ENCODE measurements around the gene ZNF724.
"Not testable (repeated sequence)": the region's sequence is repeated elsewhere in the genome, so short reads cannot be mapped to it uniquely, and the experiment has no call there.

ZNF724 gene

DNA sequence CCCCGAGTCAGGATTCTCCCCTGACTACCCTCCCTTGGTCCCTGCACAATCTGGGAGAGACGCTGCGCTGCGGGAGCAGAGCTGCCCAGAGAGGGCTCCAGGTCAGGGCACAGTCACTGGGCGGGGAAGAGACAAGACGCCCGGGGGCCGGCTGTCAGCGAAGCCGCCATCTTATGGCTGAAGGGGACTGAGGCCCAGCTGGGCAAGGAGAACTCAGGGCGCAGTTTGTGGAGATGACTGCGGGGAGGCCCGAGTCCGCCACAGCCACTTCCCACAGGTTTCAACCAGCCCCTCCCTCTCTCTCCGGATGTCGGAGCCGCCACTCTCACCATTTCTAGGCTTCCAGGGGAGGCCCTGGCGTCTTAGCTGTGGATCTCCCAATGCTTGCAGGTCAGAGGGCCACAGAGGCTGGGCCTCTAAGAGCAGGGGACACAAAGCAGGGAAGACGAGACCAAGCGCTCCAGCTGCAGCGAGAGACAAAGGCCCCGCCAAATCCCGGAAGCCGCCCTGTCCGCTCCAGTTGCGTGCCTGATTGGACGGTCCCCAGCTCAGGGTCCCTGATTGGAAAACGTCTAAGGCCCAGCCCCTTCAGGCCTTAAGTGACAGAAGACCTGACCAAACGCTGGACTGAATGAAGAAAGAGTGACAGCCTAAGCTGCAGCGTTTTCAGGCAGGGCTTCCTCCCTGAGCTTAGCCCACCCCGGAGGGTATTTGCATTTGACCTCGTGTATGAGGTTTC, at the start of gene ZNF724:
TSS of gene ZNF724 (minus strand) at position 484 of the 739 bp plus-strand sequence. CDS start at position 332, 152 bp downstream.
- DNase-seq = peak; percentile 91

DNA sequence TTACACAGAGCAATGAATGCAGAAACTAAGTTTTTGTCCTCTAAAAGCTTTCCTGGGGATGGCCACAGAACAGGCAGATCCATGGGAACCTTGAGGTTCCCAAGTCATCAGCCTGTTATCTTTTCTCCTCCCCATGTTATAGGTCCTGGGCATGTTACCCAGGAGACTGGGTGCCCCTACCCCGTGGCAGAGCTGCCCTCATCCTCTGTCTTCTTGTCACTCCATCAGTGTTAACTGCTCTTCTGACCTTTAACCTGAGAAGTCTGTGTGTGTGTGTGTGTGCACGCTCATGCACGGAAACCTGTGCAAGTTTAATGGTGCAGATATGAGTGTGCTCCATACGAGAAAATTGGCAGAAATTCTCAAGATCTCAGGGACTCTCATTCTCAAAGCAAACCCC, 43.9 kb upstream of the ZNF724 start:
- DNase-seq = no peak

DNA sequence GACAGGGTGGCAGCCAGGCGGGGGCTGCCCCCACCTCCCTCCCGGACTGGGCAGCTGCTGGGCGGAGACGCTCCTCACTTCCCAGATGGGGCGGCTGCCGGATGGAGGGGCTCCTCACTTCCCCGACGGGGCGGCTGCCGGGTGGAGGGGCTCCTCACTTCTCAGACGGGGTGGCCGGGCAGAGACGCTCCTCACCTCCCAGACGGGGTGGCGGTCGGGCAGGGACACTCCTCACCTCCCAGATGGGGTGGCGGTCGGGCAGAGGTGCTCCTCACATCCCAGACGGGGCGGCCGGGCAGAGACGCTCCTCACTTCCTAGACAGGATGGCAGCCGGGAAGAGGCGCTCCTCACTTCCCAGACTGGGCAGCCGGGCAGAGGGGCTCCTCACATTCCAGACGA, 39.8 kb upstream of the ZNF724 start:
- not testable (repeated sequence) for DNase-seq

DNA sequence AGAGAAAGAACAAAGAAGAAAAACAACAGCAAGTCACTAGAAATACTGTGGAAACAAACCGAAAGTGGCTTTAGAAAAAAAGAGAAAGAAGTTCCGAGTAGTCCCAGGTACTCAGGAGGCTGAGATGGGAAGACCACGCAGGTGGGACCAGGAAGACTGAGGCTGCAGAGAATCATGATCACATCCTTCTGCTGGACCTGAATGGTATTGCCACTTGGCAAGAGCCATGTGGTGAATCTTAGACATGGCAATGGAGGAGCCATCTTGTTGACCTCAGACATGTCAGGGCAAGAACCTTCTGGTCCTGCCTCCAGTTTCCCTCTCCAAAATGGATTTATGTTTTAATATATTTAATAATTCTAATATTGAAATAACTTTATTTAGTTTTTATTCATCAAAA, 37.4 kb upstream of the ZNF724 start:
- DNase-seq = no peak

DNA sequence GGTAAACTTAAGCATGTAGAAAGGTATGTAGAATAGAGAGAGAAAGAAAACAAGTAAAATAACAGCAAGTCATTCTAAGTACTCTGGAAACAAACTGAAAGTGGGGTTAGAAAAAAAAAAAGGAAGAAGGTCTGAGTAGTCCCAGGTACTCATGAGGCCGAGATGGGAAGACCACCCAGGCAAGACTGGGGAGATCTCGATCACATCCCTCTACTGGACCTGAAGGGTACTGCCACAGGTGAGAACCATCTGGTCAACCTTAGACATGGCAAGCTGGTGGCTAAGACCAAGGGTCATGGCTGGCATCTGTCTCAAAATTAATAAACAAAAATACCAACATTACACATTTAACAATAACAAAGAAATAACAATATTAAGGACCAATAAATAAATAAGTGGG, 36.3 kb upstream of the ZNF724 start:
- peak; percentile 31 for DNase-seq

DNA sequence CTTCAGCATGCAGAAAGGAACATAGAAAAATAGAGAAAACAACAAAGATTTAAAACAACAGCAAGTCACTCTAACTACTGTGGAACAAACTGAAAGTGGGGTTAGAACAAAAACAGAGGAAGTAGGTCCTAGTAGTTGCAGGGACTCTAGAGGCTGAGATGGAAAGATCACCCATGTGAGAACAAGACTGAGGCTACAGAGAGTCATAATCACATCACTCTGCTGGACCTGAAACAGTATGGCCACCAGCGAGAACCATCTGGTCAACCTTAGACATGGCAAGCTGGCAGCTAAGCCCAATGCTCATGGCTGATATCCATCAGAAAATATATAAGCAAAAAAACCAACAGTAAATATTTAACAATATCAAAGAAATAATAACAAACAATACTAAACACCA, 35.8 kb upstream of the ZNF724 start:
- no peak for DNase-seq

DNA sequence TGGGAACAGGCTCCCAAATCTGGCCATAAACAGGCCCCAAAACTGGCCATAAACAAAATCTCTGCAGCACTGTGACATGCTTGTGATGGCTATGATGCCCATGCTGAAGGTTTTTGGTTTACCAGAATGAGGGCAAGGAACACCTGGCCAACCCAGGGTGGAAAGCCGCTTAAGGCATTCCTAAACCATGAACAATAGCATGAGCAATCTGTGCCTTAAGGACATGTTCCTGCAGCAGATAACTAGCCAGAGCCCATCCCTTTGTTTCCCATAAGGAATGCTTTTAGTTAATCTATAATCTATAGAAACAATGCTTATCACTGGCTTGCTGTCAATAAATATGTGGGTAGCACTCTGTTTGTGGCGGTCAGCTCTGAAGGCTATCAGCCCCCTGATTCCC, 35.1 kb upstream of the ZNF724 start:
- not testable (repeated sequence) for DNase-seq

DNA sequence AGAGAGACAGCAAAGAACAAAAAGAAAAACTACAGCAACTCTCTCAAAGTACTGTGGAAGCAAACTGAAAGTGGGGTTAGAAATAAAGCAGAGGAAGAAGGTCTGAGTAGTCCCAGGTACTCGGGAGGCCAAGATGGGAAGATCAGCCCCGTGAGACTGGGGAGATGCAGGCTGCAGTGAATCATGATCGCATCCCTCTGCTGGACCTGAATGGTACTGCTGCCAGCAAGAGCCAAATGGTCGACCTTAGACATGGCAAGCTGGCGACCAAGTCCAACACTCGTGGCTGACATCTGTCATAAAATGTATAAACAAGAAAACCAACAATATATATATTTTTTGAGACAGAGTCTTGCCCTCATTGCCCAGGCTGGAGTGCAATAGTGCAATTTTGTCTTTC, 33.7 kb upstream of the ZNF724 start:
- DNase-seq = peak; percentile 70

DNA sequence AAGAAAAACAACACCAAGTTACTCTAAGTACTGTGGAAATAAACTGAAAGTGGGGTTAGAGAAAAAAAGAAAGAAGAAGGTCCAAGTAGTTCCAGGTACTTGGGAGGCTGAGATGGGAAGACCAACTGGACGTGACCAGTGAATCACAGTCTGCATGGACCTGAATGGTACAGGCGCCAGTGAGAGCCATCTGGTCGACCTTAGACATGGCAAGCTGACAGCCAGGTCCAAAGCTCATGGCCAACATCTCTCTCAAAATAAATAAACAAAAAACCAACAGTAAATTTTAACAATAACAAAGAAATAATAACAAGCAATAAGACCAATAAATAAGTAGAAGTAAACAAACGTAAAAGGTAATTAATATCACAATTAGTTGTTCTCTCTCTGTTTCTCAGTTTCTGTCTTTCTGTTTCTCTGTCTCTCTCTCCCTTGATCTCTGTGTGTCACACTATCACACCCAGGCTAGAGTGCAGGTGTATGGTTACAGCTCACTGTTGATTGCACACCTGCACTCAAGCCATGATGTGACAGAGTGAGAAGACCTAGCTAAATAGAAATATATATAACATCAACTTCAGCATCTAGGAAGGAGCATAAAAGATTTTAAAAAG, 31.6 kb upstream of the ZNF724 start:
- no peak for DNase-seq

DNA sequence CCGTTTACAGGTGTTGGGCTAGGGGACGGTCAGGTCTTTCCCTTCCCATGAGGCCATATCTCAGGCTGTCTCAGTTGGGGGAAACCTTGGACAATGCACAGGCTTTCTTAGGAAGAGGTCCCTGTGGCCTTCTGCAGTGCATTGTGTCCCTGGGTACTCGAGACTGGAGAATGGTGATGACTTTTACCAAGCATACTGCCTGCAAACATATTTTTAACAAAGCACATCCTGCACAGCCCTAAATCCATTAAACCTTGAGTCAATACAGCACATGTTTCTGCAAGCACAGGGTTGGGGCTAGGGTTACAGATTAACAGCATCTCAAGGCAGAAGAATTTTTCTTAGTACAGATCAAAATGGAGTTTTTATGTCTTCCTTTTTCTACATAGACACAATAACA, 27.9 kb upstream of the ZNF724 start:
- not testable (repeated sequence) for DNase-seq

DNA sequence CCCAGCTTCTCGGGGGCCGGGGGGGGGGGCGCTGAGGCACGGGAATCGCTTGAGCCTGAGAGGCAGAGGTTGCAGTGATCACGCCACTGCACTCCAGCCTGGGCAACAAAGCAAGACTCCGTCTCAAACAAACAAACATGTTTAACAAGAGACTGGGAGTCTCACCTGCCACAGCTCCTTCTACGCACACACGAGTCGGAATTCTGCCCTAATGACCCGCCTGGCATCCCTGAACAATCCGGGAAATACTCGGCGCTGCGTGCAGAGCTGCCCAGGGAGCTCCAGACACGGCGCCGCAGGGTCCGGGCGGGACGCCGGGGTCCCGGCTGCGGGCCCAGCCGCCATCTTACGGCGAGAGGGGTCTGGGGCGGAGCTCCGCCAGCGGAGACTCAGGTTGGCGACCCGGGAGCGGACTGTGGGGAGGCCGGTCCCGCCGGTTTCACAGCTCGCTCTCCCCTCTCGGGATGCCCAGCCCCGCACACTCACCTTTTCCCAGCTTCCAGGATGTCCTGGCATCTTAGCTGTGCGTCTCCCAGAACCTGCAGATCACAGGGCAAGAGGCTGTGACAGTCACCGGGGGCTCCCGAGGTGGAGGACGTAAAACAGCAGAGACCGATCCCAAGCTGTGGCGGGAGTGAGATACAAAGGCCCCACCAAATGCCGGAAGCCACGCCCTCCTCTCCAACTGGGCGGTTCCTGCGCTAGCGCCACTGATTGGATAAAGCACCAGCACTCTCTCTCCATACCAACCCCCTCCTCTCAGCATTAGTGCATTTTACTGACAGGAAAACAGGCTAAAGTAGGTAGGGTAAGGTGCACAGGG, 23.6 kb upstream of the ZNF724 start:
- peak; percentile 92 for DNase-seq

DNA sequence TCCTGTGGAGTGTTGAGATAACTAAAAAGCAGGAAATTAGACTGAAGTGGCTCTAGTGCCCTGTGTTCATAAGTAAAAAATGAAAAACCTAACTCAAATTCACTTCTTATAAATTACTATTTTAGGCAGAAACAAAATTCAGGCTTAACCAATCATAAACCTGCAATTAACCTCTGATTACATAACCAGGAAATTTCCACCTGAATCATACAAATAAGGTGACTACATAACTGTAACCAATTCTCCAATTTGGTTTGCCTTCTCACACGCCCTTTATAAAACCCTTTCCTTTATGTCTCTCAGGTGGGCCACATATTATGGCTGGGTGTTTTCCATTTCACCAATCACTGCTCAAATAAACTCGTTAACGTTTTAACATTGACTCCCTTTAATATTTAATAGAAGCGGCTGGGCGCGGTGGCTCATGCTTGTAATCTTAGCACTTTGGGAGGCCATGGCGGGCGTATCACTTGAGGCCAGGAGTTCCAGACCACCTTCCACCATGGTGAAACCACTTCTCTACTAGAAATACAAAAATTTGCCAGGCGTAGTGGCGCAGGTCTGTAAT, 22.9 kb upstream of the ZNF724 start:
- peak; percentile 23 for DNase-seq

DNA sequence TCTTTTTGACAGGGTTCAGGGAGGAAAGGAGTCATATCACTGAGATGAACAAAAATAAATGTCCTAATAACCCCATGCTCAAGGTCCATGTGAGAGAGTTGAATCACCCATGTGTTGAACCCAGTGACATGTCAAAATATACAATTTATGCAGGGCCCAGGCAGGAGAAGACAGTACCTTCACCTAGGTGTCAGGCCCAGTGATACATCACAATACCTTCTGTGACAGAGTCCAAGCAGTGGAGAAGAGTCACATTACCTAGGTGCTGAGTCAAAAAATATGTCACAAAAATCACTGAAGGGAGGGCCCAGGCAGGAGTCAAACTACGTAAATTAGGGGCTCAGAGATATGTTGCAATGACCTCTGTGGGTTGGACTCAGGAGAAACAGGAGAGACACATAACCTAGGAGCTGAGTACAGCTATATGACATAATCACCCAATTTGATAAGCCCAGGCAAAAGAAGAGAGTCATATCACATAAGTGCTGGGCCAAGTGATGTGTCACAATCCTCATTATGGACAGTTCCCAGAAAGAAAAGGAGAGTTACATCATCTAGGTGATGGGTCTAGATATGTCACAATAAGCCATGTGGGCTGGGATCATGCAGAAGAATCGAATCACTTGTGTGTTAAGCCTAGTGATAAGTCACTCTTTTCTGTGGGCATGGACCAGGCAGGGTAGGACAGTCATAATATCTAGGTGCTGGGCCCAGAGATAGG, 13.8 kb upstream of the ZNF724 start:
- no peak for DNase-seq

DNA sequence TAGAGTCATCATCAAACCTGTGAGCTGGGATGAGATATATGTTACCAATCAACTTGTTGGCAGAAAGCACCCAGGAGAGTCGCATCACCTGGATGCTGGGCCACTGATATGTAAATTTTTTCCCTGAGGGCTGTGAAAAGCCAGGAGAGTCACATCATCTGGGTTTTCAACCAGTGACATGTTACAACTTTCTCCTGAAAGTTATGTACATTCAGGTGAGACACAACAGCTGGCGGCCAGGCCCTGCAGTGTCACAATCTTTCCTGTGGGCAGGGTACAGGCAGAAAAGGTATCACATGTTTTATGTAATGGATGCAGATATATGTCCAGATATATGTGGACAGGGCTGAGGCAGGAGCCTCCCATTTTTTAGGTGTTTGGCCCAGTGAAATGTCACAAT, 13.2 kb upstream of the ZNF724 start:
- DNase-seq = no peak

DNA sequence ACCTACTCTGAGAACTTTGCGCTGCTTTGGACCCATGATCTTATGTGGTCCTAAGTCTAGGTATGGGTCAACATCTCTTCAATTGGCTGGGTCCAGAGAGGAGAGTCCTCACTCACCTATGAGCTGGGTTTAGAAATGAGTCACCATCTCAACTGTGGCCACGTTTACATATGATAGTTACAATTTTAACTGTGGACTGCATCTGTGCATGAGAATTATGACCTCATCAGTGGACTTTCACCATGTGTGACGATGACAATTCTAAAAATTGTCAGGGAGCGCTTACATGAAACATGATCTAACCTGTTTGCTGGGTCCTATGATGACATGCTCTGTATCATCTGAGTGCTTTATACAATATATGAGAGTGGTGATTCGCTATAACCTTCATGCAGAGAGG, 12.7 kb upstream of the ZNF724 start:
- no peak for DNase-seq

DNA sequence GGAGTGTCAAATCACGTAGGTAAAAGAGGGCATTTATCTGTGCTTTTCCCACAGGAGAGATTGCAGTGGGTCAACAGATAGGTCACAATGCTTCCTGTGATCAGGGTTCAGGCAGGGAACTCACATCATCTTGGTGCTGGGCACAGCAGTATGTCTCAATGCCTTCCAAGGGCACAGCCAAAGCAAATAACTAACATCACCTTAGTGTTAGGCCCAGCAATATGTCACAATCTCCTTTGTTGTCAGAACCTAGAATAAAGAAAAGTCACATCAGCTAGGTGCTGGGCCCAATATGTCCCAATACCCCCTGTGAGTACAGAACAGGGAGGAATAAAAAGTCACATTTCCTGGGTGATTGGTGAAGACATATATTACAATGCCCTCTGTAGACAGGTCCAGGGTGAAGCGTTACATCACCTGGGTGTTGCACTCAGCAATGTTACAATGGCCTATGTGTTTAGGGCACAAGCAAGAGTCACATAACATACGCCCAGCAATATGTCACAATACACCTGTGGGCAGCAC, 11.4 kb upstream of the ZNF724 start:
- DNase-seq = no peak

DNA sequence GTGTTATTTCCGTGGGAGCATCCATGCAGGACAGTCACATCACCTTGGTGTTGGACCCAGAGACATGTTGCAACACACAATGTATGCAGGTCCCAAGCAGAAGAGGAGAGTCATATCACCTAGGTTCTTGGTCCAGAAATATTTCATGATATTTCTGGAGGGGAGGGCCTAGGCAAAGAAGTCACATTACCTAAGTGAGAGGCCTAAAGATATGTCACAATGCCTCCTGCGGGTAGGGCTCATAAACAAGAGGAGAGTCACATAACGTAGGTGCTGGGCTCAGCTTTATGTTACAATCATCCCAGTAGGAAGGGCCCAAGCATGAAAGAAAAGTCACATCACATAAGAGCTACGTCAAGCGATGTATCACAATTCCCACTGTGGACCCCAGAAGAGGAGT, 10.8 kb upstream of the ZNF724 start:
- DNase-seq = no peak

DNA sequence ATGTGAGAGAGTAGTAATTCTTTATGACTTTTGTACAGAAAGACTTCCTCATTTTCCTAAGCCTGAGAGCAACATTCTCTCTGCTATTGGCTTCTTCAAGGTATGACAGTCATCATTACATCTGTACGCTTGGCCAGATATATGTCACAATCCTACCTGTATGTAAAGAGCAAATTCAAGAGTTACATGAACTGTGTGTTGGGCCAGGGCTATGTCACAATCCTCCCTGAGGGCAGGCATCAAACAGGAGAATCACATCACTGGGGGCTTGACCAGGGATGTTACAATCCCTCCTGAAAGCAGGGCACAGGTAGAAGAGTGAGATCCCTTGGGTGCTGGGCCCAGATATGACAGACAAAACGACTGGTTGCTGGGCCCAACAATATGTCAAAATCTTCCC, 9.8 kb upstream of the ZNF724 start:
- no peak for DNase-seq

DNA sequence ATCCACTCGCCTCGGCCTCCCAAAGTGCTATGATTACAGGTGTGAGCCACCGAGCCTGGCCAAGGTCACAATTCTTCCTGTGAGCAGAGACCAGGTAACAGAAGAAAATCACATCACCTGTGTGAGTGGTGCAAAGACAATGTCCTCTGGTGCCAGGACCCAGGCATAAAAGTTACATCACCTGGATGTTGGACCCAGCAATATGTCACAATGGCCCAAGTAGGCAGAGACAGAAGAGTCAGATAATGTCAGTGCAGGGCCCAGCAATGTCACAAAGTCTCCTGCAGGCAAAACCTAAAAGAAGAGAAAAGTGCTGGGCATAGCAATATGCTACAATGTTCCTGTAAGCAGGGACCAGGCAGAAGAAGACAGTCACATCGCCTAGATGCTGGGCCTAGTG, 5.5 kb upstream of the ZNF724 start:
- no peak for DNase-seq

DNA sequence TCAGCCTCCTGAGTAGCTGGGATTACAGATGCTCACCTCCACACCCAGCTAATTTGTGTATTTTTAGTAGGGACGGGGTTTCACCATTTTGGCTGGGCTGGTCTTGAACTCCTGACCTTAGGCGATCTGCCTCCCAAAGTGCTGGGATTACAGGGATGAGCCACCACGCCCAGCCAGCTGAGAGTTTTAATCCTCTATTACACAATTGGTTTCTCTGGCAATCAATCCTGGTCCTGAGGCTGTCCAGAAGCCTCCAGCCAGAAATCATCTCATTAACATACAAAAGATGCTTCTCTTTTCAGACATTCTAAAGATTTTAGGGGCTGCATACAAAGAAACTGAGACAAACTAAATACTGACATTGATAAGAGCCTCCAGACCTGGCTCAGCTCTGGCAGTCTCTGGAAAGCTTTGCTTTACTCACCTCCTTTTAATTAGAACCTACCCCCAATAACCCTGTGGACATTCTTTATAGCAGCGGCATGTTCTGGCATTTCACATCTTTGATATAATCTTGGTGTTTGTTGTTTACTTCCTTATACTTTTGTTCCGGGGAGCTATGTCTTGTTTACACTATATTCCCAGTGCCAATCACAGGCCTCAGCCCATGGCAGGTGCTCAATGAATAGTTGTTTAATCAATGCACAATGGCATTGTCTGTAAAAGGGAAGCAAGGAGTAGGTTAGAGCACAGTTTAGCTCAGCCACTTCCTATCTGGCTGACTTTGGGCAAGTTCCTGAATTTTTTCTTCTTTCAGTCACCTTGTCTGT, 4.1 kb upstream of the ZNF724 start:
- DNase-seq = no peak

DNA sequence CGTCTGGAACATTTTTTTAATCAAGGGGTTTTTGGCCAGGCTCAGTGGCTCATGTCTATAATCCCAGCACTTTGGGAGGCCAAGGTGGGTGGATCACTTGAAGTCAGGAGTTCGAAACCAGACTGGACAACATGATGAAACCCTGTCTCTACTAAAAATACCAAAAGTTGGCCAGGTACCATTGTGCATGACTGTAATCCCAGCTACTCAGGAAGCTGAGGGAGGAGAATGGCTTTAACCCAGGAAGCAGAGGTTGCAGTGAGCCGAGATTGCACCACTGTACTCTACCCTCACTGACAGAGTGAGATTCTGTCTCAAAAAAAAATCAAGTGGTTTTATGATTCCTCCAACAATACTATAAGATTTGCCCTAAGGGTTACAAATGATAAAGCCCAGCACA, 3.1 kb upstream of the ZNF724 start:
- DNase-seq = not testable (repeated sequence)

DNA sequence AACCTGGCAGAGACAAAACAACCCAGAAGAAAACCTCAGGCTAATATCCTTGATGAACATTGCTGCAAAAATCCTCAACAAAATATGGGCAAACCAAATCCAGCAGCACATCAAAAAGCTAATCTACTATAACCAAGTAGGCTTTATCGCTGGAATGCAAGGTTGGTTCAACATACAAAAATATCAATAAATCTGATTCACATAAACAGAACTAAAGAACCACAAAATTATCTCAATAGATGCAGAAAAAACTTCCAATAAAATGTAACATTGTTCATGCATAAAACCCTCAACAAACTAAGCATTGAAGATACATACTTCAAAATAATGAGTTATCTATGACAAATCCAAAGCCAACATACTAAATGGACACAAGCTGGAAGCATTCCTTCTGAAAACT, 8.8 kb downstream of the ZNF724 start:
- no peak for DNase-seq
